HL-60 (cell line): ENCODE results near the gene MARCHF4.

Experiments used
- DNase-seq, 2 experiments: peaks; one replicate each; pipeline ENCODE4 v3.0.0-alpha.2; 2010 to 2020; ENCODE audit warnings: low read depth in 1 of 2, low spot score in 1 of 2
- H3K27ac ChIP-seq: fragments of 250-450 bp; sonication (Bioruptor Pico); replicated peaks from 2 replicates; pipeline ENCODE4 v1.5.1; 2020; ENCODE audit warnings: mild to moderate bottlenecking, moderate library complexity
- H3K27me3 ChIP-seq: fragments of 250-450 bp; sonication (Bioruptor Pico); 2 replicates; pipeline ENCODE4 v1.5.1; 2021; ENCODE audit warnings: mild to moderate bottlenecking, moderate library complexity; ENCODE audit not compliant: insufficient read depth, poor library complexity, severe bottlenecking
- H3K4me3 ChIP-seq: replicated peaks from 2 replicates; pipeline ENCODE4 v1.5.1; 2011; ENCODE audit warnings: mild to moderate bottlenecking, control low read depth, low read length; ENCODE audit not compliant: insufficient read depth
- CTCF ChIP-seq: IDR thresholded peaks from one replicate; pipeline ENCODE4 v1.5.1; 2011; ENCODE audit warnings: low read length, control low read depth, inconsistent platforms; ENCODE audit not compliant: insufficient read depth
- GABPA ChIP-seq: IDR thresholded peaks from 2 replicates; pipeline ENCODE4 v1.6.1; 2012; ENCODE audit warnings: low read depth
- POLR2AphosphoS5 ChIP-seq: IDR thresholded peaks from 2 replicates; pipeline ENCODE4 v1.6.1; 2012; ENCODE audit warnings: low read depth
- REST ChIP-seq: IDR thresholded peaks from 2 replicates; pipeline ENCODE4 v1.6.1; 2012; ENCODE audit warnings: low read depth; ENCODE audit not compliant: insufficient replicate concordance
- SPI1 ChIP-seq: IDR thresholded peaks from 2 replicates; pipeline ENCODE4 v1.6.1; 2012; ENCODE audit warnings: low read depth, mild to moderate bottlenecking, borderline replicate concordance

The MARCHF4 gene

GRCh38 chr2:216362730-216363129 is 9.6 kb downstream of the MARCHF4 start:
- no peak overlapping the region for H3K4me3 ChIP-seq
- TF ChIP-seq SPI1 (no peak), POLR2AphosphoS5 (no peak), GABPA (no peak), REST (no peak), CTCF (no peak)
- peaks cover 9% of the 10 kb centered on the region for H3K27me3 ChIP-seq
- no peak for DNase-seq
- H3K27ac ChIP-seq = no peak overlapping the region

- Histone ChIP-seq H3K27me3 (peaks cover 14% of the 10 kb centered on the region), H3K4me3 (no peak overlapping the region), H3K27ac (no peak overlapping the region)
- DNase-seq = no peak
- no peak for TF ChIP-seq SPI1
- no peak for TF ChIP-seq REST
- no peak for TF ChIP-seq POLR2AphosphoS5
- no peak for TF ChIP-seq CTCF
These were observed 16.6 kb downstream of the MARCHF4 start for GRCh38 chr2:216355711-216356110.

GRCh38 chr2:216354306-216354705 is 18.0 kb downstream of the MARCHF4 start:
- TF ChIP-seq GABPA (no peak), CTCF (no peak), SPI1 (no peak), POLR2AphosphoS5 (no peak), REST (no peak)
- DNase-seq = no peak
- Histone ChIP-seq H3K27me3 (peaks cover 14% of the 10 kb centered on the region), H3K27ac (no peak overlapping the region), H3K4me3 (no peak overlapping the region)
